Astrocyte (in vitro differentiated cells and primary cell): ENCODE data around the gene PLEKHG7. TPM values are rescaled to one million over a fixed set of nuclear protein-coding genes. Genes with fewer than 3 reads are reported as not detected.

ENCODE experiments used
- DNase-seq: peaks from one replicate; pipeline ENCODE4 v3.0.0-alpha.2; 2010; ENCODE audit warnings: low read depth
- FAIRE-seq: peaks from 2 replicates; lab custom pipeline; 2011; peaks lifted over from hg19 to GRCh38; lab: Jason Lieb, UNC
- H2AFZ ChIP-seq: 2 replicates; pipeline ENCODE4 v1.6.0; 2012; ENCODE audit warnings: low read depth, low read length, inconsistent platforms
- H3K27ac ChIP-seq: 2 replicates; pipeline ENCODE4 v1.5.1; 2011; ENCODE audit warnings: low read depth, low read length, inconsistent platforms
- H3K27me3 ChIP-seq: 2 replicates; pipeline ENCODE4 v1.6.0; 2011; ENCODE audit warnings: low read length, inconsistent platforms; ENCODE audit not compliant: insufficient read depth
- H3K36me3 ChIP-seq: 2 replicates; pipeline ENCODE4 v1.5.1; 2011; ENCODE audit warnings: low read length, inconsistent platforms; ENCODE audit not compliant: insufficient read depth
- H3K4me1 ChIP-seq: 2 replicates; pipeline ENCODE4 v1.5.1; 2011; ENCODE audit warnings: low read length, inconsistent platforms; ENCODE audit not compliant: insufficient read depth
- H3K4me2 ChIP-seq: 2 replicates; pipeline ENCODE4 v1.6.0; 2012; ENCODE audit warnings: low read length, inconsistent platforms
- H3K4me3 ChIP-seq: 2 replicates; pipeline ENCODE4 v1.5.1; 2011; ENCODE audit warnings: low read depth, mild to moderate bottlenecking, low read length, inconsistent platforms; ENCODE audit not compliant: insufficient read depth
- H3K79me2 ChIP-seq: 2 replicates; pipeline ENCODE4 v1.6.0; 2012; ENCODE audit warnings: mild to moderate bottlenecking, low read length, inconsistent platforms; ENCODE audit not compliant: insufficient read depth
- H3K9ac ChIP-seq: 2 replicates; pipeline ENCODE4 v1.6.0; 2012; ENCODE audit warnings: mild to moderate bottlenecking, low read length, inconsistent platforms
- H3K9me3 ChIP-seq: 2 replicates; pipeline ENCODE4 v1.5.1; 2012; ENCODE audit warnings: low read depth, mild to moderate bottlenecking, low read length, inconsistent platforms; ENCODE audit not compliant: insufficient read depth
- H4K20me1 ChIP-seq: 2 replicates; pipeline ENCODE4 v1.6.0; 2012; ENCODE audit warnings: low read length, inconsistent platforms; ENCODE audit not compliant: insufficient read depth
- H3K27ac Mint-ChIP-seq: one replicate; pipeline ENCODE4 v1.8.0; 2021; ENCODE audit warnings: mild to moderate bottlenecking, mixed read lengths; ENCODE audit not compliant: unreplicated experiment
- H3K27me3 Mint-ChIP-seq: one replicate; pipeline ENCODE4 v1.8.0; 2021; ENCODE audit warnings: low read depth, mixed read lengths; ENCODE audit not compliant: unreplicated experiment
- H3K36me3 Mint-ChIP-seq: one replicate; pipeline ENCODE4 v1.8.0; 2021; ENCODE audit warnings: low read depth, mixed read lengths; ENCODE audit not compliant: unreplicated experiment
- H3K4me1 Mint-ChIP-seq: one replicate; pipeline ENCODE4 v1.8.0; 2021; ENCODE audit warnings: low read depth, mixed read lengths; ENCODE audit not compliant: unreplicated experiment
- H3K4me3 Mint-ChIP-seq: one replicate; pipeline ENCODE4 v1.8.0; 2021; ENCODE audit warnings: mild to moderate bottlenecking, moderate library complexity, mixed read lengths; ENCODE audit not compliant: unreplicated experiment
- H3K9me3 Mint-ChIP-seq: one replicate; pipeline ENCODE4 v1.8.0; 2021; ENCODE audit warnings: mild to moderate bottlenecking, mixed read lengths; ENCODE audit not compliant: unreplicated experiment
- EZH2 ChIP-seq: IDR thresholded peaks from 2 replicates; pipeline ENCODE4 v1.6.1; 2012; ENCODE audit warnings: mild to moderate bottlenecking, low read length, inconsistent platforms; ENCODE audit not compliant: insufficient read depth
- total RNA-seq: library from RNA; stranded (reverse); gene quantifications from 2 replicates; pipeline ENCODE4 v1.2.1, GENCODE V29; 2021
- TF ChIP-seq, protein P1 (sequence below): IDR thresholded peaks from 2 replicates; pipeline ENCODE4 v1.5.1; 2011; ENCODE audit warnings: low read depth, mild to moderate bottlenecking, inconsistent platforms, low read length, moderate library complexity; ENCODE audit not compliant: insufficient read depth

The PLEKHG7 gene
- total RNA-seq, 1 donor from 2014 or later, result 0.68 TPM

DNA sequence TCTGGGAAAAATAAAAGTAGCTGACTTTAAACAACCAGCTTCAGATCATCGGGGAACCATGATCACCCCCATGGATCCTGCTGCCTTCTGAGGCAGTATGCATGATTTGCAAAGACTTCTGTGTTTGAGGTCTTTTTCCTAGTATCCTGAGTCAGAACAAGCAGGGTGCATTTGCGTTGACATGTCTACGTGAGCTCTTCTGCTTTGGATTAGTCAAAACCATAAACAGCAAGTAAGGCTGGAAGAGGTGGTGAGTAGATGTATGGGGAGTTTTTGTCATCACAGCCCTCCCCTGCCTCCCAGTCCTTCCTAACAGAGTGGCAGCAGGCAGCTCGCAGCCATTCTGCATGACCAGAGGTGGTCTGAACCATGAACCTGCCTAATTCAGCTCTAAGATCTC is 24.1 kb downstream of the PLEKHG7 start:
- DNase-seq, result no peak
- Histone ChIP-seq H3K4me3 (no peak overlapping the region), H3K4me1 (no peaks in the 10 kb centered on the region), H3K9ac (no peak overlapping the region), H3K4me2 (no peak overlapping the region), H3K36me3 (no peaks in the 10 kb centered on the region), H3K9me3 (no peaks in the 10 kb centered on the region), H3K79me2 (no peaks in the 10 kb centered on the region), H3K27ac (no peak overlapping the region), H2AFZ (no peak overlapping the region), H4K20me1 (no peaks in the 10 kb centered on the region), H3K27me3 (no peaks in the 10 kb centered on the region)
- Mint-ChIP-seq H3K4me3 (no peak overlapping the region), H3K4me1 (peaks cover under 1% of the 10 kb centered on the region), H3K27me3 (peaks cover 3% of the 10 kb centered on the region), H3K36me3 (no peaks in the 10 kb centered on the region), H3K27ac (no peak overlapping the region), H3K9me3 (peaks cover 10% of the 10 kb centered on the region)
- no peak for TF ChIP-seq EZH2
- TF ChIP-seq, protein P1, sequence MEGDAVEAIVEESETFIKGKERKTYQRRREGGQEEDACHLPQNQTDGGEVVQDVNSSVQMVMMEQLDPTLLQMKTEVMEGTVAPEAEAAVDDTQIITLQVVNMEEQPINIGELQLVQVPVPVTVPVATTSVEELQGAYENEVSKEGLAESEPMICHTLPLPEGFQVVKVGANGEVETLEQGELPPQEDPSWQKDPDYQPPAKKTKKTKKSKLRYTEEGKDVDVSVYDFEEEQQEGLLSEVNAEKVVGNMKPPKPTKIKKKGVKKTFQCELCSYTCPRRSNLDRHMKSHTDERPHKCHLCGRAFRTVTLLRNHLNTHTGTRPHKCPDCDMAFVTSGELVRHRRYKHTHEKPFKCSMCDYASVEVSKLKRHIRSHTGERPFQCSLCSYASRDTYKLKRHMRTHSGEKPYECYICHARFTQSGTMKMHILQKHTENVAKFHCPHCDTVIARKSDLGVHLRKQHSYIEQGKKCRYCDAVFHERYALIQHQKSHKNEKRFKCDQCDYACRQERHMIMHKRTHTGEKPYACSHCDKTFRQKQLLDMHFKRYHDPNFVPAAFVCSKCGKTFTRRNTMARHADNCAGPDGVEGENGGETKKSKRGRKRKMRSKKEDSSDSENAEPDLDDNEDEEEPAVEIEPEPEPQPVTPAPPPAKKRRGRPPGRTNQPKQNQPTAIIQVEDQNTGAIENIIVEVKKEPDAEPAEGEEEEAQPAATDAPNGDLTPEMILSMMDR, result no peak
- FAIRE-seq, result no peak

DNA sequence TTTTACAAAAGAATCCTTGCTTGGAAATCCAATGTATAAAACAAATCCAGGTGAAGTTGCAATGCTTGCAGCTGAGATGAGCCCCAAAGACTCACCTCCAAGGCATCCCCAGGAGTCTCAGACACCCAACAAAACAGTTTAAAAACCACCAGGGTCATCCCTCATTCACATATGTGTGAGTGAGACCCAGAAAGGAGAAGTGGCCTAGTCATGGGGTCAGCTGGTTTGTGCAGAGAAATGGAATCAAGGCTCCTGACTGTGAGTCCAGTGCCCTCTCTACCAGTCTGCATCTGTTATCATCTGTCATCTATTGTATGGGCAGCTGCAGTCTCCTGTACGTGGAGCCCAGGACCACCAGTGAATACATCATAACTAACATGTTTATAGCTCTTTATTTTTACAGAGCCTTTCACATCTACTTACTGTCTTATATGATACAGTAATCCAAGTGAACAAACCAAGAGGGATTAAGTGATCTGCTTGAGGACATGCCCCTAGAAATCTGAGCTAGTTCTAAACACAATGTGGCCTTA is 27.1 kb downstream of the PLEKHG7 start:
- Histone ChIP-seq H3K9me3 (no peaks in the 10 kb centered on the region), H2AFZ (no peak overlapping the region), H3K4me2 (no peak overlapping the region), H3K27ac (no peak overlapping the region), H4K20me1 (no peaks in the 10 kb centered on the region), H3K27me3 (no peaks in the 10 kb centered on the region), H3K4me1 (peaks cover 2% of the 10 kb centered on the region), H3K9ac (no peak overlapping the region), H3K36me3 (no peaks in the 10 kb centered on the region), H3K4me3 (no peak overlapping the region), H3K79me2 (no peaks in the 10 kb centered on the region)
- Mint-ChIP-seq H3K27me3 (peaks cover 3% of the 10 kb centered on the region), H3K4me1 (no peaks in the 10 kb centered on the region), H3K4me3 (no peak overlapping the region), H3K36me3 (no peaks in the 10 kb centered on the region), H3K9me3 (peaks cover 1% of the 10 kb centered on the region), H3K27ac (no peak overlapping the region)
- DNase-seq, result no peak
- FAIRE-seq, result no peak
- TF ChIP-seq, protein P1, result no peak
- no peak for TF ChIP-seq EZH2

DNA sequence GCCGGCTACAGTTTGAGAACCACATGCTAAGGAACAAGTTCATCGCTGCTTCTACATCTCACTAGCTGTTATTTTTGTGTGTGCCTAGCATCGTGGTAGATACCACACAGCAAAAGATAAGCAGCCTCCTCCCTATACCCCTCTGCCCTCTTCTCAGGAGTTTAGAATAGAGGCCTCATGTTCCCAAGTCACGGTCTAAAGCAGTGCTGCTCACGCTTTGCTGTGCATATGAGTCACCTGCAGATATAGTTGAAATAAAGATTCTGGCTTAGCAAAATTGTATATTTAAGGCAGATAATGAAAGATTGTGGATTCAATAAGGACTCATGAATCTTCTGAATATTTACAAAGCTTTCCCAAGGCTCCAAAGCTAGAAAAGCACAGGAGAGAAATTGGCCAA is 28.0 kb downstream of the PLEKHG7 start:
- H3K4me2 ChIP-seq, result no peak overlapping the region
- H4K20me1 ChIP-seq, result no peaks in the 10 kb centered on the region
- H3K79me2 ChIP-seq, result no peaks in the 10 kb centered on the region
- H3K27ac Mint-ChIP-seq, result no peak overlapping the region
- H3K9me3 Mint-ChIP-seq, result no peaks in the 10 kb centered on the region
- H3K4me1 Mint-ChIP-seq, result peaks cover 1% of the 10 kb centered on the region
- H3K9me3 ChIP-seq, result no peaks in the 10 kb centered on the region
- H3K4me1 ChIP-seq, result peaks cover 10% of the 10 kb centered on the region
- DNase-seq, result no peak
- H2AFZ ChIP-seq, result no peak overlapping the region
- H3K9ac ChIP-seq, result no peak overlapping the region
- no peak for TF ChIP-seq EZH2
- TF ChIP-seq, protein P1, result no peak
- FAIRE-seq, result no peak
- H3K27ac ChIP-seq, result no peak overlapping the region
- H3K4me3 Mint-ChIP-seq, result no peak overlapping the region
- no peaks in the 10 kb centered on the region for H3K36me3 ChIP-seq
- no peak overlapping the region for H3K4me3 ChIP-seq
- no peaks in the 10 kb centered on the region for H3K27me3 ChIP-seq
- H3K27me3 Mint-ChIP-seq, result peaks cover 3% of the 10 kb centered on the region
- no peaks in the 10 kb centered on the region for H3K36me3 Mint-ChIP-seq
